Caki2 (cell line): ENCODE results near the gene ITGB1BP1. TPM values are rescaled to one million over a fixed set of nuclear protein-coding genes. Genes with fewer than 3 reads are reported as not detected.

Experiments used
- DNase-seq: peaks from one replicate; pipeline ENCODE4 v3.0.0-alpha.2; 2015; ENCODE audit warnings: low read depth
- in situ Hi-C: cut with HindIII; loops from 2 replicates; pipeline ENCODE4 v1.10.0; 2016; ENCODE audit warnings: low sequenced_read_pairs, low pct_unique_long_range_greater_than_20kb, mixed read lengths
- total RNA-seq: library from RNA; depleted of rRNA; stranded (reverse); fragments of >200 nt; shearing (Covaris generic); gene quantifications from 2 replicates; pipeline ENCODE4 v1.2.3, GENCODE V29; 2014; ENCODE audit warnings: low replicate concordance

ITGB1BP1 gene
- total RNA-seq, 1 experiment from 2014 or later, result 55.9 TPM

GRCh38 chr2:9430316-9431293 lies 7.3 kb upstream of the ITGB1BP1 start:
- in situ Hi-C loops, result no loop called here
- no peak for DNase-seq

GRCh38 chr2:9428965-9429577 lies 5.7 kb upstream of the ITGB1BP1 start:
- no peak for DNase-seq
- in situ Hi-C loops, result no loop called here

- no peak for DNase-seq
- in situ Hi-C loops, result no loop called here
Measured at GRCh38 chr2:9424447-9425164, 1.3 kb upstream of the ITGB1BP1 start.

- in situ Hi-C loops, result no loop called here
- peak; percentile 14 for DNase-seq
Measured at GRCh38 chr2:9423922-9424272, 569 bp upstream of the ITGB1BP1 start.

GRCh38 chr2:9422321-9423099 lies 818 bp downstream of the ITGB1BP1 start:
- in situ Hi-C loops, result no loop called here
- no peak for DNase-seq

- in situ Hi-C loops, result no loop called here
- no peak for DNase-seq
Measured at GRCh38 chr2:9420495-9420894, 2.8 kb downstream of the ITGB1BP1 start.

- in situ Hi-C loops, result no loop called here
- DNase-seq, result no peak
Measured at GRCh38 chr2:9419541-9419940, 3.8 kb downstream of the ITGB1BP1 start.

- in situ Hi-C loops, result no loop called here
- no peak for DNase-seq
Measured at GRCh38 chr2:9418746-9419145, 4.6 kb downstream of the ITGB1BP1 start.

- in situ Hi-C loops, result no loop called here
- no peak for DNase-seq
Measured at GRCh38 chr2:9417725-9418124, 5.6 kb downstream of the ITGB1BP1 start.

GRCh38 chr2:9416962-9417316 lies 6.4 kb downstream of the ITGB1BP1 start:
- in situ Hi-C loops, result no loop called here
- no peak for DNase-seq

GRCh38 chr2:9416267-9416961 lies 6.9 kb downstream of the ITGB1BP1 start:
- in situ Hi-C loops, result no loop called here
- no peak for DNase-seq

GRCh38 chr2:9415516-9416169 lies 7.7 kb downstream of the ITGB1BP1 start:
- in situ Hi-C loops, result no loop called here

GRCh38 chr2:9412781-9413180 lies 10.5 kb downstream of the ITGB1BP1 start:
- DNase-seq, result no peak
- in situ Hi-C loops, result no loop called here

More at GRCh38 chr2:9415516-9416169, 7.7 kb downstream of the ITGB1BP1 start:
- DNase-seq, result no peak

- in situ Hi-C loops, result no loop called here
- no peak for DNase-seq
Measured at GRCh38 chr2:9410108-9410507, 13.2 kb downstream of the ITGB1BP1 start.

GRCh38 chr2:9408641-9409151 lies 14.6 kb downstream of the ITGB1BP1 start:
- in situ Hi-C loops, result no loop called here
- peak; percentile 65 for DNase-seq

GRCh38 chr2:9407363-9407811 lies 15.9 kb downstream of the ITGB1BP1 start:
- in situ Hi-C loops, result no loop called here
- no peak for DNase-seq
